ENCODE data around the gene PHF14.
"Not testable (repeated sequence)": the region's sequence is repeated elsewhere in the genome, so short reads cannot be mapped to it uniquely, and the experiment has no call there.

The PHF14 gene

GRCh38 chr7:10977113-10977512 is 3.4 kb downstream of the PHF14 start:
- no peak for DNase-seq (ENCODE audit: low spot score)

- no peak for DNase-seq (ENCODE audit: low spot score)
Observed at GRCh38 chr7:10981317-10981716, 7.6 kb downstream of the PHF14 start.

DNA sequence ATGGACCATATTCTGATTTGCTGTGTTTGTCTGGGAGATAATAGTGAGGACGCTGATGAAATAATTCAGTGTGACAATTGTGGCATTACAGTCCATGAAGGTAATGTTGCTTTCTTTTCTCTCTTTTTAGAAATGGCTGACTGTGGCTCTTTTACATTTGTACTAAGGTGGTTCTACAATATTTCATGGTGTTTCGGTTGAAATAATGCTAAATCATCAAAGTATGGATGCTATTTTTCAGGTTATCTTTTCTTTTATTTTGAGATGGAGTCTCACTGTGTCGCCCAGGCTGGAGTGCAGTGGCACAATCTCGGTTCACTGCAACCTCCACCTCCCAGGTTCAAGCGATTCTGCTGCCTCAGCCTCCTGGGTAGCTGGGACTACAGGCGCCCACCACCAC is 17.1 kb downstream of the PHF14 start:
- DNase-seq (ENCODE audit: low spot score) = not testable (repeated sequence)

DNA sequence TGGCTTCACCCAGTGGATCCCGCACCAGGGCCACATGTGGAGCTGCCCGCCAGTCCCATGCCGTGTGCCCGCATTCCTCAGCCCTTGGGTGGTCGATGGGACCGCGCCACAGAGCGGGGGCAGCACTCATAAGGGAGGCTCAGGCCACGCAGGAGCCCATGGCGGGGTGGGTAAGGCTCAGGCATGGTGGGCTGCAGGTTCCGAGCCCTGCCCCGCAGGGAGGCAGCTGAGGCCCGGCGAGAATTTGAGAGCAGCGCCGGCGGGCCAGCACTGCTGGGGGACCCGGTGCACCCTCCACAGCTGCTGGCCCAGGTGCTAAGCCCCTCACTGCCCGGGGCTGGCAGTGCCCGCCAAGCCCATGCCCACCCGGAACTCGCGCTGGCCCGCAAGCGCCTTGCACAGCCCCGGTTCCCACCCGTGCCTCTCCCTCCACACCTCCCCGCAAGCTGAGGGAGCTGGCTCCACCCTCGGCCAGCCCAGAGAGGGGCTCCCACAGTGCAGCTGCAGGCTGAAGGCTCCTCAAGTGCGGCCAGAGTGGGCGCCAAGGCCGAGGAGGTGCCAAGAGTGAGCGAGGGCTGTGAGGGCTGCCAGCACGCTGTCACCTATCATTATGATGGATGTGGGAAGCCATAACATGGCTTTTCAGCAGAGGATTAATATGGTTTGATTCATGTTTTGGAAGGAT is 22.0 kb downstream of the PHF14 start:
- not testable (repeated sequence) for DNase-seq (ENCODE audit: low spot score)

GRCh38 chr7:10998996-10999757 is 25.5 kb downstream of the PHF14 start:
- no peak for DNase-seq (ENCODE audit: low spot score)

DNA sequence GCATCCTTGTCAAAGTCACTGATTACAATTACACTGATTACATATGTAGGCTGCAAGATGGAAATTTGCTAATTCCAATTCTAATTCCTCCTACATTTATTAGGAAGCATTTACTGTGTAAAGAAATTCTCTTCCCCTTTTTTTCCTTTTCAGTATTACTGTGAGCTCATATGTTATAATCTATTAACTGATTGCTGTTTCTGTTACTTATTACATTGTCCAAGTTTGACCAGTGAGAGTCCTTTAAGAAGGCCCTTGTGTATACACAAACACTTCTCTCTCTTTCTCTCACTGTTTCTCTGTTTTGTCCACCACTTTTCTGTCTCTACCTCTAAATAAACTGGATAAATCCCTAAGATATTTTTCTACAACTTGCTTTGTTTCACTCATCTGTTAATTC is 31.5 kb downstream of the PHF14 start:
- no peak for DNase-seq (ENCODE audit: low spot score)

GRCh38 chr7:11006291-11006690 is 32.6 kb downstream of the PHF14 start:
- no peak for DNase-seq (ENCODE audit: low spot score)

DNA sequence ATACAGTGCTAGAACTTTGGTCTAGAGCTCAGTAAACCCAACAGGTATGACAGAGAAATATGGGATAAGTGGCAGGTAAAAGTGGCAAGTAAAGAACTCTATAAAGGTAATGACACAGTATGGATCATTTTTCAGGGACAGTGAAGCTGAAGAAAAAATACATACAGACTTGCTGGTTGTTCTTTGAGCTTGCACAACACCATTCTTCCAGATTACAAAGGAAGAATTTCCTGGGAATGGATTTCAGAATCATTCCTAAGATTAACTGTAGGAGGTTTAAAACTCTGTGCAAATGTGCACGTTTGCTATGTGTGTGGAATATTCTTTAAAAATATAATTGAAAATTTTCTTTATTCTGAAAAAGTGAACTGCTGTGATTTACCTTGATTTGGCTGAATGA is 36.0 kb downstream of the PHF14 start:
- no peak for DNase-seq (ENCODE audit: low spot score)

GRCh38 chr7:11021468-11021867 is 47.8 kb downstream of the PHF14 start:
- no peak for DNase-seq (ENCODE audit: low spot score)

DNA sequence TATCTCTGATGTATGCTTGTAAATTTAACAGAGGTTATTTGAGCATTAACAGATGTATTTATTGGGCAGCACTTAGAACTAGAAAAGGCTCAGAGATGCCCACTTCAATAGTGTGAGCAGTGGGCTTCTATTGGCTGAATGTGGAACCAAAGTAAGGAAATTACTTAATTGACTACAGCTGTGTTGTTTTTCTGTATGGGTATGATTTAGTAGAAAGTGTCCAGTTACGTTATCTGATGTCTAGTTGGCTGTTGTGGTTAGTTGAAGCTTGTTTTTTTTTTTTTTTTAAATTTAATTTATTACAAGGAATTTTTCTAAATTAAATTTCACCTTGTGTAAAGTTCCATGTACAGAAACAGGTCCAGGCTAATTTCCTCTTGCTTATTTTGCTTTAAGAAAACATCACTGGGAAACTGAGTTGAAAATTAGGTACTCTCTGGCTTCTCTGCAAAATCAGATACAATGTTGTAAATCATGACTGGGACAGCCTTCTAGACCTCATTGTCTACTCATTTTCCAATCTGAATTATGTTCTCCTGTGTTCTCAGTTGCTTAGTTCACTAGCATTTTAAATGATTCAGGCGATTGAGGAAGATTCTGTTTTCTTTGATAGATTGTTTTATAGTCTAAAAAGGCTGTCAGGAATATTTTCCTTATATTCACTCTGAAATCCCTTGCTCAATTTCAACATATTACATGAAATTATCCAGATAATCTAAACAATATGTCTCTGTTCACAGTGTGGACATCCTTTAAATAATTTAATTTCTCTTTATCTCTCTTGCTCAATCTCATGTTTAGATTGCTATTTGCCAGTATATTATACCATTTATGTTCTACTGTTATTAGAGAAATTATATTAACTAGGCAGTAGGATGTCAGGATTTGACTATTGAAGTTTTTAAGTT is 53.0 kb downstream of the PHF14 start:
- DNase-seq (ENCODE audit: low spot score) = no peak

- no peak for DNase-seq (ENCODE audit: low spot score)
Observed at GRCh38 chr7:11035661-11036060, 62.0 kb downstream of the PHF14 start.

DNA sequence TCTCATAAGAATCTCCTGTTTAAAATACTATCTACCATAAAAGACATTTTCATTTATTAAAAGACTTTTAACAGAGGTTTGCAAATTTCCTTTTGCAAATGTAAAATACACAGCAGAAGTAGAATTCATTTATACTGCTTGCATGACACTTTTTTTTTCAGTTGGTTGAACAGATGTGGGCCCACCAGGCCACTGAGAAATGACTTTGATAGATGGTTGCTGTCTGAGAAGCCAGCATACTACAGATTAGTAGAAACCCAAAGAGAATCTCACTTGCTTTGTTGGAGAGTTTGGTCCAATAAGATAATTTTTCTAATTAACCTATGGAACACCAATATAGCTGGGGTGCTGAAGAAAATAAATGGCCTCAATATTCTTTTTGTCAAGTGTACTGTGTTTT is 66.3 kb downstream of the PHF14 start:
- DNase-seq (ENCODE audit: low spot score) = no peak

DNA sequence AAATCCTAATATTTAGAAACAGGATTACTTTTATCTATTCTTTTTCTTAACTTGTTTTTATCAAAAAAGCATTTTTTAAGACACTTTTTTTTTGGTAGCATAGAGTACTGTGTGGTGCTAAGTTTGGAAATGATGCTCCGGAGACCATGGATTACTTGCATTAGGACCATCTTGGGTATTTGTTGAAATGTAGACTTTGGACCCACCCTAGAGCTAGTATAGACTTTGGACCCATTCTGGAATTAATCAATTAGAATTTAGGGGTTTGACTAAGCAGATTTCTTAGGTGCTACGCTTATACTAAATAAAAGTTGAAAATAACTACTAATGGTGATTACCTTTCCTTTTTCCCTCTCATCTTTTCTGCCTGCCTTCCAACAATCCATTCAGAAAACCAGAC is 80.4 kb downstream of the PHF14 start:
- DNase-seq (ENCODE audit: low spot score) = no peak

DNA sequence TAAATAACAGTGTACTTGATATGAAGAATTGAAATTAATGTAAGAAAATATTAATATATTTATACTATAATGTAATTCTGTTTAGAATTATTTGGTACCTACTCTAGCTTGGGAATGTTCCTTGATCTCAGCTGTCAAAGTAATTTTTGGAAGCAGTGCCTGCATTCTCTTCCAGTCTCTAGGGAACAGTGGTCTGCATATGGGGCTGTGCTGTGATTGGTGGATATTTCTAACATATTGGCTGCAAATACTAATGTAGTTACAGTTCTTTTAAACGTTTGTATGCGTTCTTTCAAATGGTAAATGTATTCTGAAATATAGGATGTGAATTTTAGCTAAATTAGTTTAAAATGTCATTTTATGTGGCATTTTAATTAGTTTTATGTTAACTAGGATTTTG is 87.2 kb downstream of the PHF14 start:
- DNase-seq (ENCODE audit: low spot score) = no peak

- no peak for DNase-seq (ENCODE audit: low spot score)
Observed at GRCh38 chr7:11062110-11062509, 88.4 kb downstream of the PHF14 start.

DNA sequence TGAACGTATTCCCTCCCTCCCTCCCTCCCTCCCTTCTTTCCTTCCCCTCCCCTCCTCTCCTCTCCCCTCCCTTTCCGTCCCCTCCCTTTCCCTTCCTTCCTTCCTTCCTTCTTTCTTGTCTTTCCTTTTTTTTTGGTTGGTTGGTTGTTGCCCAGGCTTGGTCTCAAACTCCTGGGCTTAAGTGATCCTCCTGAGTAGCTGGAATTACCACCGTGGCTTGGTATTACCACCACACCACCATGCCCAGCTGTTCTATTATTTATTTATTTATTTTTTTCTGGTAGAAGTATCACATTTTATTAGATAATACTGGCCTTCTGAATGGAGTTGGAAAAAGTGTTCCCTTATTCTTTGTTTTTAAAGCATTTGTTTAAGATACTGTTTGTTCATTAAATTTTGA is 95.9 kb downstream of the PHF14 start:
- DNase-seq (ENCODE audit: low spot score) = no peak

- DNase-seq (ENCODE audit: low spot score) = no peak
Observed at GRCh38 chr7:11077816-11078215, 104.1 kb downstream of the PHF14 start.

DNA sequence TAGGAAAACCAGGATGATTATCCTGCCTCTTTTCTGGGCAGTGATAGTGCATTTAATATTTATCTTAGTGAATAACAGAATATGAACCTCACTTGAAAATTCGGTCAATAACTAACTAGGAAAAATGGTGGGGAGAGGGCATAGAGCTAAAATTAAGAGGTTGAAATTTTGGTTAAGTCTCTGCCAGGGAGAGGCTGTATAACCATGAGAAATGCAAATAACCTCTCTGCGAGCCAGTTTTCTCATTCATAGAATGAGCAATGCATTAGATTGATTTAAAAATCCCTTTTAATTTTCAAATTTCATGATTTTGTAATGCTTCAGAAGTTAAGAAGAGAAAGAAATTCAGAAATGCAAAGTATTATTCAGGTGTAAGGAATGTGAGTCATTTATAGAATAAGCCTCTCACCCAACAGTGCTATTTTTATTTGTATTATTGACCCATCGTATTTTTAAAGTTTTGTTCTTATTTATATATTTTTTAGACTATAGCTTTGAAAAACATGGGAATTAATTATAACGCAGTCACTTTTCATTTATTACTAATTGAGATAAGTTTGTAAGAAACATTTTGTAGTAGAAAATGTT is 104.7 kb downstream of the PHF14 start:
- DNase-seq (ENCODE audit: low spot score) = no peak

GRCh38 chr7:11079907-11080306 is 106.2 kb downstream of the PHF14 start:
- no peak for DNase-seq (ENCODE audit: low spot score)

GRCh38 chr7:11082121-11082520 is 108.4 kb downstream of the PHF14 start:
- no peak for DNase-seq (ENCODE audit: low spot score)

DNA sequence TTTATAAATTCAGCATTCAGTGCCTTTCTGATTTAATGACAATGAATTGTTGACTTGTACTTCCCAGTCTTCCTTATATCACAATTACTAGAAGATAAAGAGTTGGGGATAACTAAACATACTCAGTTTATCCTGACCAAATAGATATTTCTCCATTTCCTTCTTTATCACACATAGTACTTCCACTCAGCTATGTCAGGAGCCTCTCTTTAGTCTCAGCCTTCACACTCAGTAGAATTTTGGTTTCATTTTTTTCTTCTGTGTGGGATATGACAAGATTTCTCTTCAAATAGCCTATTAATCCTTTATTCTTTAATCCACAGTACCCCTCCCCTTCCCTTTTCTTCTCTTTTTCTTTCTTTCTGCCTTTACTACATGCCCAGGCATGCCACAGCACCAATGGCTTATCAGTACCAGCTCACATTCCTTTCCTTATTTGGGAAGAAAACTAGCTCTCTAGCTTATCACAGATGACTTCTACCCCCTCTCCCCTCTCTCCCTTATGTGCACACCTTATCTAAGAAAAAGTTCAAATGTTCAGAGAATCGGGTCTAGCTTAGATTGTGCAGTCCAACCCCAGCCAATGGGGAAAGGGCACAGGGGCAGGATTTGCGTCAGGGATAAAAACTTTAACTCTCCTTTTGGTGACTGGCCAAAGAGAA is 109.0 kb downstream of the PHF14 start:
- DNase-seq (ENCODE audit: low spot score) = no peak

GRCh38 chr7:11083214-11083568 is 109.5 kb downstream of the PHF14 start:
- DNase-seq (ENCODE audit: low spot score) = no peak
